HG02763 (cell line): ENCODE measurements around the gene ST6GALNAC3.
A peak's percentile ranks its signal among the peaks of the same experiment; 100 is the strongest.
"Not testable (repeated sequence)": the region's sequence is repeated elsewhere in the genome, so short reads cannot be mapped to it uniquely, and the experiment has no call there.

Experiments
- ATAC-seq: cut with Tn5 transposase; IDR thresholded peaks from one replicate; pipeline ENCODE4 v1.9.1; 2021; ENCODE audit warnings: mild to moderate bottlenecking, moderate library complexity; ENCODE audit not compliant: unreplicated experiment

Gene ST6GALNAC3

GRCh38 chr1:76613886-76614285, 539.3 kb downstream of the ST6GALNAC3 start:
- no peak for ATAC-seq

GRCh38 chr1:76615253-76616035, 540.9 kb downstream of the ST6GALNAC3 start:
- no peak for ATAC-seq

- ATAC-seq = no peak
Observed at GRCh38 chr1:76620371-76620770, 545.8 kb downstream of the ST6GALNAC3 start.

- ATAC-seq = no peak
Observed at GRCh38 chr1:76622774-76623528, 548.4 kb downstream of the ST6GALNAC3 start.

GRCh38 chr1:76625886-76626678, 551.5 kb downstream of the ST6GALNAC3 start:
- ATAC-seq = no peak

GRCh38 chr1:76627498-76627897, 553.0 kb downstream of the ST6GALNAC3 start:
- ATAC-seq = no peak

- no peak for ATAC-seq
Observed at GRCh38 chr1:76627901-76628300, 553.4 kb downstream of the ST6GALNAC3 start.

- no peak for ATAC-seq
Observed at GRCh38 chr1:76632136-76632535, 557.6 kb downstream of the ST6GALNAC3 start.

GRCh38 chr1:76635784-76636183, 561.2 kb downstream of the ST6GALNAC3 start:
- ATAC-seq = no peak

- ATAC-seq = no peak
Observed at GRCh38 chr1:76639181-76639580, 564.6 kb downstream of the ST6GALNAC3 start.

GRCh38 chr1:76640092-76640491, 565.5 kb downstream of the ST6GALNAC3 start:
- no peak for ATAC-seq

- ATAC-seq = no peak
Observed at GRCh38 chr1:76640723-76641122, 566.2 kb downstream of the ST6GALNAC3 start.

GRCh38 chr1:76644139-76644538, 569.6 kb downstream of the ST6GALNAC3 start:
- no peak for ATAC-seq

GRCh38 chr1:76652860-76653259, 578.3 kb downstream of the ST6GALNAC3 start:
- ATAC-seq = not testable (repeated sequence)

- no peak for ATAC-seq
Observed at GRCh38 chr1:76657623-76658022, 583.1 kb downstream of the ST6GALNAC3 start.

GRCh38 chr1:76659171-76659940, 584.8 kb downstream of the ST6GALNAC3 start:
- no peak for ATAC-seq

- ATAC-seq = no peak
Observed at GRCh38 chr1:76661531-76661930, 587.0 kb downstream of the ST6GALNAC3 start.

- ATAC-seq = no peak
Observed at GRCh38 chr1:76666499-76666898, 592.0 kb downstream of the ST6GALNAC3 start.

- ATAC-seq = peak; percentile 93
Observed at GRCh38 chr1:76668046-76668445, 593.5 kb downstream of the ST6GALNAC3 start.

GRCh38 chr1:76669131-76669530, 594.6 kb downstream of the ST6GALNAC3 start:
- ATAC-seq = no peak
